Endothelial cell of umbilical vein (primary cell): ENCODE results near the gene ALDH1A3. TPM values are rescaled to one million over a fixed set of nuclear protein-coding genes. Genes with fewer than 3 reads are reported as not detected.

Experiments
- BruUV-seq: library from RNA; stranded (reverse); fragments of 400-500 nt; replicated peaks from 2 replicates; lab custom pipeline; 2021; lab: Mats Ljungman, UMichigan
- CTCF ChIA-PET: fragments of 300-600, 350-600 bp; sonication (Branson Sonifier 250); formaldehyde crosslinking; loops from one replicate; lab custom pipeline; 2021; ENCODE audit warnings: antibody characterized with exemption, inconsistent platforms; lab: Charles Lee
- POLR2A ChIA-PET: fragments of 300-600, 350-600 bp; sonication (Branson Sonifier 250); formaldehyde crosslinking; loops from one replicate; lab custom pipeline; 2021; ENCODE audit warnings: antibody characterized with exemption, inconsistent platforms; lab: Charles Lee
- DNase-seq: peaks from one replicate; pipeline ENCODE4 v3.0.0-alpha.2; 2011; ENCODE audit warnings: low read depth, low spot score
- FAIRE-seq: peaks from 2 replicates; lab custom pipeline; 2011; peaks lifted over from hg19 to GRCh38; lab: Jason Lieb, UNC
- H2AFZ ChIP-seq: 2 replicates; pipeline ENCODE4 v1.6.0; 2012; ENCODE audit warnings: low read depth, low read length, control low read depth, inconsistent platforms
- H3K27ac ChIP-seq: 2 replicates; pipeline ENCODE4 v1.5.1; 2011; ENCODE audit warnings: low read depth, mild to moderate bottlenecking, control low read depth, low read length, moderate library complexity; ENCODE audit not compliant: insufficient read depth
- H3K27me3 ChIP-seq, 2 experiments: 2 replicates each; pipeline versions ENCODE4 v1.6.0 to v1.6.1; 2011; ENCODE audit warnings: low read length in 2 of 2, mixed read lengths in 1 of 2; ENCODE audit not compliant: control insufficient read depth in 2 of 2, insufficient read depth in 2 of 2
- H3K36me3 ChIP-seq, 2 experiments: 2 replicates in 1 of 2; 3 replicates in 1 of 2; pipeline ENCODE4 v1.5.1; 2011; ENCODE audit warnings: low read length in 2 of 2, mild to moderate bottlenecking in 1 of 2, moderate library complexity in 1 of 2; ENCODE audit not compliant: control insufficient read depth in 2 of 2, insufficient read depth in 2 of 2; ENCODE audit errors: extremely low read depth in 1 of 2
- H3K4me1 ChIP-seq: 3 replicates; pipeline ENCODE4 v1.5.1; 2011; ENCODE audit warnings: mild to moderate bottlenecking, low read length; ENCODE audit not compliant: control insufficient read depth, insufficient read depth; ENCODE audit errors: extremely low read depth
- H3K4me2 ChIP-seq: 2 replicates; pipeline ENCODE4 v1.6.1; 2011; ENCODE audit warnings: low read length, control low read depth, mixed read lengths; ENCODE audit not compliant: insufficient read depth
- H3K4me3 ChIP-seq, 3 experiments: fragments of 200-600 bp in 1 of 3; sonication (generic), shearing (Covaris generic) in 1 of 3; replicated peaks in 1 of 3; 2 replicates each; pipeline ENCODE4 v1.5.1; 2011 to 2016; ENCODE audit warnings: control low read depth in 3 of 3, low read length in 3 of 3, mild to moderate bottlenecking in 2 of 3, inconsistent platforms in 1 of 3, low read depth in 1 of 3, moderate library complexity in 1 of 3; ENCODE audit not compliant: insufficient read depth in 1 of 3
- H3K79me2 ChIP-seq: 2 replicates; pipeline ENCODE4 v1.6.0; 2012; ENCODE audit warnings: low read length, inconsistent platforms; ENCODE audit not compliant: control insufficient read depth, insufficient read depth
- H3K9ac ChIP-seq: replicated peaks from 2 replicates; pipeline ENCODE3; 2011; ENCODE audit warnings: low read length, control low read depth; ENCODE audit not compliant: insufficient read depth; ENCODE audit errors: extremely low read depth
- H3K9me1 ChIP-seq: replicated peaks from 3 replicates; pipeline ENCODE4 v1.6.0; 2011; ENCODE audit warnings: mild to moderate bottlenecking, low read length; ENCODE audit not compliant: control insufficient read depth, insufficient read depth; ENCODE audit errors: extremely low read depth
- H3K9me3 ChIP-seq: replicated peaks from 2 replicates; pipeline ENCODE4 v1.5.1; 2012; ENCODE audit warnings: low read length, inconsistent platforms; ENCODE audit not compliant: control insufficient read depth, insufficient read depth
- H4K20me1 ChIP-seq: replicated peaks from 2 replicates; pipeline ENCODE3; 2011; ENCODE audit warnings: mild to moderate bottlenecking, low read length; ENCODE audit not compliant: control insufficient read depth, insufficient read depth; ENCODE audit errors: extremely low read depth
- GATA2 ChIP-seq: IDR thresholded peaks from 2 replicates; pipeline ENCODE4 v1.7.0; 2011; ENCODE audit warnings: low read depth, mild to moderate bottlenecking, moderate library complexity, mixed read lengths, low read length; ENCODE audit not compliant: insufficient read length, insufficient read depth
- MAX ChIP-seq: IDR thresholded peaks from 2 replicates; pipeline ENCODE4 v1.6.1; 2011; ENCODE audit not compliant: insufficient read depth, insufficient read length
- MYC ChIP-seq: IDR thresholded peaks from one replicate; pipeline ENCODE4 v1.6.1; 2011; ENCODE audit warnings: mild to moderate bottlenecking, low read depth, low read length
- POLR2AphosphoS5 ChIP-seq: IDR thresholded peaks from 2 replicates; pipeline ENCODE4 v1.6.1; 2012; ENCODE audit warnings: low read depth, mild to moderate bottlenecking, control low read depth, low read length, moderate library complexity; ENCODE audit not compliant: insufficient read depth
- dilution Hi-C: fragments of 300-500 bp; cut with MboI; formaldehyde crosslinking; loops from one replicate; pipeline ENCODE4 v1.15.0; 2019; ENCODE audit warnings: low sequenced_read_pairs; ENCODE audit not compliant: extremely low pct_ligation_motif_present
- intact Hi-C: fragments of 100-400 bp; cut with micrococcal nuclease; formaldehyde crosslinking; loops from one replicate; pipeline ENCODE4 v1.10.0; 2022
- polyA plus RNA-seq, 4 experiments: library from polyadenylated mRNA; depleted of rRNA in 3 of 4; stranded (reverse) in 3 of 4; unstranded in 1 of 4; fragments of >200 nt; gene quantifications; 2 replicates each; pipeline versions ENCODE4 v1.2.1 to v1.2.3, GENCODE V29; 2011 to 2012; ENCODE audit warnings: missing spikeins in 1 of 4
- total RNA-seq: library from RNA; stranded (reverse); gene quantifications from 2 replicates; pipeline ENCODE4 v1.2.3, GENCODE V29; 2021
- TF ChIP-seq, protein P1 (sequence below), 2 donors: IDR thresholded peaks; 1 replicate in 1 of 2; 2 replicates in 1 of 2; pipeline ENCODE4 v1.5.1; 2011; ENCODE audit warnings: low read length in 2 of 2, mild to moderate bottlenecking in 2 of 2, moderate library complexity in 2 of 2, control low read depth in 1 of 2, inconsistent platforms in 1 of 2, low read depth in 1 of 2; ENCODE audit not compliant: insufficient read depth in 1 of 2; ENCODE audit errors: extremely low read depth in 1 of 2

ALDH1A3 gene
- total and polyA plus RNA-seq, 2 donors (not counting 3 experiments of a cell fraction or from before 2014, with no cell fraction given): 2.8 to 5.8 TPM

DNA sequence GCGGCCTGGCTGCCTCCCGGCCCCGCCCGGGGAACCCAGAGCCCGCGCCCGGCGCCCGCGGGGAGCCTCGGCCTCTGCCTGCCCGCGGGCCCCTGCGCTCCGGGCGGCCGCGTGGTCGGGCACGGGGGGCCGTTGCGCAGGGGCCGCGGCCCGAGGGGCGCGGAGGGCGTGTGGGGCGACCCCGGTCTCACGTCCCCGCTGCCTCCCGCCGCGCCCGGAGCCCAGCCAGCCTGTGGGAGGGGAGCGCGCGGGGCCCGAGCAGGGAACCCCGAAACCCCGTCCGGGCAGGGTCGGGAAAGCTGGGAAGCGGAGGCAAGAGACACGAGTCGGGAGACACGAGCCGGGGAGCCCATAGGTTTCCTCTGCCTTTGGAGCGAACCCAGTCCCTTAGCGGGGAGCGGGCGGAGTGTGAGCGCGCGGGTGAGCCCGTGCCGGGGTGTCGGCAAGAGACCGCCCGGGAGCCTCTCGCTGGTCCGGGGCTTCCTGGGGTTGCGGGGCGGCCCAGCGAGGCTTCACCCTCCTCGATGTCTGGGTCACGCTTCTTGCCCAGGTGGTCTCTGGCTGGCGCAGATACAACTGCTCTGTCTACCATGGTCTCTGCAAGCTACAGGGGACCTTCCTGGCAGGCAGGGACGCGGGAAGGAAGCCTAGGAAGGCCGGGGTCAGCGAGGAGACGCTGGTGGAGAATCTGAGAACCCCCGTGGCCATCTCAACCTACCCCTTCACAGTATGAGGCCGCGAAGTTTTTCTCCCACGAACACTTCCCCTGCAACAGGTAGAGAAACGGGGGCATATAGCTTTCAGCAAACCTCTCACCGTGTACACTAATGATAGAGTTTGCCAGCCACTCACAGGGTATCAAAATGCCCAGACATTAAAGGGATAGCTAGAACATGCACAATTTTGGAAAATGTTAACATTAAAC lies 40.1 kb downstream of the ALDH1A3 start:
- peak overlapping the region; percentile 89 for H2AFZ ChIP-seq
- peak overlapping the region; percentile 80 for H3K4me2 ChIP-seq
- H3K4me1 ChIP-seq: peaks cover 14% of the 10 kb centered on the region
- H3K9me3 ChIP-seq: no peaks in the 10 kb centered on the region
- H3K27me3 ChIP-seq: no peaks in the 10 kb centered on the region
- ChIA-PET POLR2A (no interaction called here), CTCF (interaction anchor here (0.9 to 9.2 kb wide), 16 partner anchors 9 to 339 kb away, joined by 3 to 371 read pairs (median 12); partner anchors contain the start of gene ALDH1A3)
- TF ChIP-seq POLR2AphosphoS5: no peak
- no peak for TF ChIP-seq GATA2
- no peak for TF ChIP-seq MAX
- TF ChIP-seq, protein P1, sequence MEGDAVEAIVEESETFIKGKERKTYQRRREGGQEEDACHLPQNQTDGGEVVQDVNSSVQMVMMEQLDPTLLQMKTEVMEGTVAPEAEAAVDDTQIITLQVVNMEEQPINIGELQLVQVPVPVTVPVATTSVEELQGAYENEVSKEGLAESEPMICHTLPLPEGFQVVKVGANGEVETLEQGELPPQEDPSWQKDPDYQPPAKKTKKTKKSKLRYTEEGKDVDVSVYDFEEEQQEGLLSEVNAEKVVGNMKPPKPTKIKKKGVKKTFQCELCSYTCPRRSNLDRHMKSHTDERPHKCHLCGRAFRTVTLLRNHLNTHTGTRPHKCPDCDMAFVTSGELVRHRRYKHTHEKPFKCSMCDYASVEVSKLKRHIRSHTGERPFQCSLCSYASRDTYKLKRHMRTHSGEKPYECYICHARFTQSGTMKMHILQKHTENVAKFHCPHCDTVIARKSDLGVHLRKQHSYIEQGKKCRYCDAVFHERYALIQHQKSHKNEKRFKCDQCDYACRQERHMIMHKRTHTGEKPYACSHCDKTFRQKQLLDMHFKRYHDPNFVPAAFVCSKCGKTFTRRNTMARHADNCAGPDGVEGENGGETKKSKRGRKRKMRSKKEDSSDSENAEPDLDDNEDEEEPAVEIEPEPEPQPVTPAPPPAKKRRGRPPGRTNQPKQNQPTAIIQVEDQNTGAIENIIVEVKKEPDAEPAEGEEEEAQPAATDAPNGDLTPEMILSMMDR (IDR thresholded peaks at IDR 0.05; ENCODE audit: extremely low read depth in 1 of 2, insufficient read depth in 1 of 2, low read depth in 1 of 2, low read length in 2 of 2): no peak
- no peak for TF ChIP-seq MYC
- dilution Hi-C loops (no loop called here), intact Hi-C loops (no loop called here)
- FAIRE-seq (peak; percentile 55), DNase-seq (peak; percentile 28)
- H3K27ac ChIP-seq: peak overlapping the region; percentile 10
- no peaks in the 10 kb centered on the region for H4K20me1 ChIP-seq
- H3K9me1 ChIP-seq: no peaks in the 10 kb centered on the region
- peak overlapping the region; percentile 60 to 81 (median 69) for H3K4me3 ChIP-seq
- no peaks in the 10 kb centered on the region for H3K36me3 ChIP-seq
- H3K79me2 ChIP-seq: peaks cover 10% of the 10 kb centered on the region
- H3K9ac ChIP-seq: peak overlapping the region; percentile 76
- no TSS peak for BruUV-seq
